ENCODE data around the gene SLC10A7. TPM values are rescaled to one million over a fixed set of nuclear protein-coding genes. Genes with fewer than 3 reads are reported as not detected.

Gene SLC10A7
- total and polyA plus RNA-seq, 4 donors, result 3.7 to 18.7 (median 7.6) TPM

GRCh38 chr4:146481246-146481645, 40.5 kb downstream of the SLC10A7 start:
- Histone ChIP-seq H3K27me3 (ENCODE audit: control insufficient read depth in 4 of 4, insufficient read depth in 4 of 4, low read length in 3 of 4) (no peaks in the 10 kb centered on the region), H3K36me3 (ENCODE audit: control insufficient read depth in 4 of 4, insufficient read depth in 3 of 4, low read depth in 1 of 4, low read length in 3 of 4) (peaks cover 0 to 2% (median 0%) of the 10 kb centered on the region in 4 donors), H3K9ac (ENCODE audit: low read depth in 1 of 2, low read length in 2 of 2) (no peak overlapping the region), H3K4me3 (ENCODE audit: low read depth in 1 of 3, low read length in 3 of 3) (no peak overlapping the region), H3K9me3 (ENCODE audit: control insufficient read depth in 4 of 4, low read length in 3 of 4) (peaks cover 0 to 7% (median 4%) of the 10 kb centered on the region in 4 donors), H3K27ac (ENCODE audit: low read depth in 1 of 2, low read length in 2 of 2) (no peak overlapping the region), H3K4me1 (ENCODE audit: control insufficient read depth in 4 of 4, insufficient read depth in 4 of 4, low read length in 3 of 4) (no peaks in the 10 kb centered on the region)
- TF ChIP-seq RXRA (IDR thresholded peaks at IDR 0.05) (no peak), EGR1 (IDR thresholded peaks at IDR 0.05; ENCODE audit: low read depth in 2 of 2) (no peak), CTCF (IDR thresholded peaks at IDR 0.05; ENCODE audit: low read depth, low read length, missing input control) (no peak), SP1 (IDR thresholded peaks at IDR 0.05) (no peak), MAX (IDR thresholded peaks at IDR 0.05) (no peak), ZBTB33 (IDR thresholded peaks at IDR 0.05) (no peak), FOXA1 (IDR thresholded peaks at IDR 0.05) (no peak), ATF3 (IDR thresholded peaks at IDR 0.05) (no peak)
- 96% methylated on average over 3 of the region's 3 CpGs for WGBS
- DNase-seq (ENCODE audit: low spot score), result no peak

- Histone ChIP-seq H3K9ac (ENCODE audit: low read depth in 1 of 2, low read length in 2 of 2) (no peak overlapping the region), H3K4me3 (ENCODE audit: low read depth in 1 of 3, low read length in 3 of 3) (no peak overlapping the region), H3K27ac (ENCODE audit: low read depth in 1 of 2, low read length in 2 of 2) (no peak overlapping the region), H3K36me3 (ENCODE audit: control insufficient read depth in 4 of 4, insufficient read depth in 3 of 4, low read depth in 1 of 4, low read length in 3 of 4) (peaks cover 0 to 2% (median 0%) of the 10 kb centered on the region in 4 donors), H3K4me1 (ENCODE audit: control insufficient read depth in 4 of 4, insufficient read depth in 4 of 4, low read length in 3 of 4) (no peaks in the 10 kb centered on the region), H3K9me3 (ENCODE audit: control insufficient read depth in 4 of 4, low read length in 3 of 4) (peaks cover 0 to 7% (median 3%) of the 10 kb centered on the region in 4 donors), H3K27me3 (ENCODE audit: control insufficient read depth in 4 of 4, insufficient read depth in 4 of 4, low read length in 3 of 4) (no peaks in the 10 kb centered on the region)
- 64% methylated on average over 3 of the region's 3 CpGs for WGBS
- TF ChIP-seq REST (IDR thresholded peaks at IDR 0.05), result no peak
- no peak for TF ChIP-seq RAD21 (IDR thresholded peaks at IDR 0.05)
- TF ChIP-seq GABPA (IDR thresholded peaks at IDR 0.05 in 1 of 2, conservative IDR thresholded peaks at IDR 0.05 in 1 of 2), result no peak
- TF ChIP-seq JUND (IDR thresholded peaks at IDR 0.05), result no peak
- TF ChIP-seq EGR1 (IDR thresholded peaks at IDR 0.05; ENCODE audit: low read depth in 2 of 2), result no peak
- no peak for TF ChIP-seq MAX (IDR thresholded peaks at IDR 0.05)
- TF ChIP-seq ZBTB33 (IDR thresholded peaks at IDR 0.05), result no peak
- no peak for TF ChIP-seq FOXA1 (IDR thresholded peaks at IDR 0.05)
- no peak for TF ChIP-seq RXRA (IDR thresholded peaks at IDR 0.05)
- no peak for DNase-seq (ENCODE audit: low spot score)
Observed at GRCh38 chr4:146478009-146478408, 43.7 kb downstream of the SLC10A7 start.
